Thymus (tissue), 11 donors: ENCODE results near the gene RBM47. TPM values are rescaled to one million over a fixed set of nuclear protein-coding genes. Genes with fewer than 3 reads are reported as not detected.

ENCODE experiments used
- DNase-seq, 9 donors: peaks; one replicate each; pipeline ENCODE4 v3.0.0-alpha.2; 2013; ENCODE audit warnings: low spot score in 9 of 9, low read depth in 6 of 9, missing footprints in 1 of 9
- H3K27ac ChIP-seq, 2 donors: one replicate each; pipeline ENCODE4 v1.5.1; 2013; ENCODE audit warnings: control low read depth in 1 of 2, low read depth in 1 of 2, low read length in 1 of 2, mild to moderate bottlenecking in 1 of 2, moderate library complexity in 1 of 2
- H3K27me3 ChIP-seq, 2 donors: one replicate each; pipeline ENCODE4 v1.5.1; 2013; ENCODE audit warnings: low read length in 1 of 2; ENCODE audit not compliant: control insufficient read depth in 2 of 2, insufficient read depth in 1 of 2
- H3K36me3 ChIP-seq, 2 donors: one replicate each; pipeline ENCODE4 v1.5.1; 2013; ENCODE audit warnings: low read length in 1 of 2, mild to moderate bottlenecking in 1 of 2, moderate library complexity in 1 of 2; ENCODE audit not compliant: control insufficient read depth in 2 of 2, insufficient read depth in 2 of 2
- H3K4me1 ChIP-seq, 2 donors: one replicate each; pipeline ENCODE4 v1.5.1; 2013; ENCODE audit warnings: low read length in 2 of 2; ENCODE audit not compliant: control insufficient read depth in 2 of 2, insufficient read depth in 2 of 2
- H3K4me3 ChIP-seq, 2 donors: one replicate each; pipeline ENCODE4 v1.5.1; 2013; ENCODE audit warnings: low read length in 2 of 2, control low read depth in 1 of 2, mild to moderate bottlenecking in 1 of 2
- H3K9me3 ChIP-seq, 2 donors: one replicate each; pipeline ENCODE4 v1.5.1; 2013; ENCODE audit warnings: low read length in 1 of 2, mild to moderate bottlenecking in 1 of 2; ENCODE audit not compliant: control insufficient read depth in 2 of 2, insufficient read depth in 1 of 2
- WGBS: extraction: QIAGEN DNeasy Blood & Tissue Kit; methylation state at CpG from one replicate; pipeline ENCODE4 v1.1.7; 2013; 5-methylcytosine and 5-hydroxymethylcytosine counted together
- polyA plus RNA-seq: library from polyadenylated mRNA; stranded (reverse); fragments of 200-250 nt; gene quantifications from one replicate; pipeline ENCODE4 v1.2.3, GENCODE V29; 2013
- total RNA-seq: library from RNA; stranded (reverse); fragments of 120-200 nt; gene quantifications from one replicate; pipeline ENCODE4 v1.2.4, GENCODE V29; 2013
- donor health status: healthy.

RBM47 gene
- total and polyA plus RNA-seq, 2 donors, result 7.9 to 13.1 TPM

DNA sequence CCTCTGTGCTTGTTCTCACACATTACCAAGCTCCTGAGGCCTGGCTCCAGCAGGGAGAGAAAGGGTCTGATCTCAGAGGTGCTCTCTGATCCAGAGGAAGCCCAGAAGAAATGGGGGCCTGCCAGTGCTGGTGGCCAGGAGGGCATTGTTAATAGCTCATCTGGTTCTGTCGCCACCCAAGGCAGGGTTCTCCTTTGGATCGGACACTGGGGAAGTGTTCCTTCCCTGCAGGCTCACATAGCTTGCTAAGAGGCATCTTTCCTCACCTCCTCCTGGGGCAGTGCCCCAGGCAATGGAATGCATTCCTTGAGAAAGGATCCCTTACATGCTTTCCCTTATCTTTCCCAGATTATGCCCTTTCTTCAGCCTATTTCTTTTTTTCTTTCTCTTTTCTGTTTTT is 53.8 kb downstream of the RBM47 start:
- Histone ChIP-seq H3K36me3 (no peaks in the 10 kb centered on the region), H3K9me3 (no peaks in the 10 kb centered on the region), H3K27me3 (no peaks in the 10 kb centered on the region), H3K4me3 (no peak overlapping the region), H3K27ac (peak overlapping the region in 1 of 2 donors; percentile 42), H3K4me1 (peaks cover 0 to 11% of the 10 kb centered on the region in 2 donors)
- WGBS, result 98% methylated on average over 2 of the region's 2 CpGs
- no peak for DNase-seq

DNA sequence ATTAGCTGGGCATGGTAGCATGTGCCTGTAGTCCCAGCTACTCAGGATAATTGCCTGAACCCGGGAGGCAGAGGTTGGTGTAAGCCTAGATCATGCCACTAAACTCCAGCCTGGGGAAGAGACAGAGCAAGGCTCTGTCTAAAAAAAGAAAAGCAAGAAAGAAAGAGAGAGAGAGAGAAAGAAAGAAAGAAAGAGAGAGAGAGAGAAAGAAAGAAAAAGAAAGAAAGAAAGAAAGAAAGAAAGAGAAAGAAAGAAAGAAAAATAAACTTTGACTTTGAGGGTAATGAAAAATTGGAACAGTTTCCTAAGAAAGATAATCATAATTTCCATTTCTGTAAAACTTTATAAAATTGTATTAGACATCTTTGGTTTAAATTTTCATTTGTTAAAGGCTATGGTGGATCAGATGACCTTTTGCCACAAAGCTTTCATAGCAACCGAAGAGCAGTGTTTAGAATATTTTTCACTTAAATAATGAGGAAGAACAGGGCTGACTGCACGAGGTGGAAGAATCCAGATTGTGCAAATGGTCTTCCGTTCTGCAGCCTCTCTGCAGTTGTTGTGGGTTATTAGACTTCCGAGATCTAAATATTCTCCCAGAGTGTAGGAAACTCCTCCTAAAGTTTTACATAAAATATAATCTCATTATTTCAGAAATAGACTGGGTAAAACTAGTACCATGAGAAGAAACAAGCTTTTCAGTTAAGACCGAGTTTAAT is 55.9 kb downstream of the RBM47 start:
- Histone ChIP-seq H3K27me3 (no peaks in the 10 kb centered on the region), H3K4me3 (no peak overlapping the region), H3K36me3 (no peaks in the 10 kb centered on the region), H3K4me1 (peaks cover 0 to 11% of the 10 kb centered on the region in 2 donors), H3K27ac (no peak overlapping the region), H3K9me3 (no peaks in the 10 kb centered on the region)
- WGBS, result 27% methylated on average over 6 of the region's 6 CpGs
- peak in 1 of 9 donors; percentile 28 for DNase-seq

DNA sequence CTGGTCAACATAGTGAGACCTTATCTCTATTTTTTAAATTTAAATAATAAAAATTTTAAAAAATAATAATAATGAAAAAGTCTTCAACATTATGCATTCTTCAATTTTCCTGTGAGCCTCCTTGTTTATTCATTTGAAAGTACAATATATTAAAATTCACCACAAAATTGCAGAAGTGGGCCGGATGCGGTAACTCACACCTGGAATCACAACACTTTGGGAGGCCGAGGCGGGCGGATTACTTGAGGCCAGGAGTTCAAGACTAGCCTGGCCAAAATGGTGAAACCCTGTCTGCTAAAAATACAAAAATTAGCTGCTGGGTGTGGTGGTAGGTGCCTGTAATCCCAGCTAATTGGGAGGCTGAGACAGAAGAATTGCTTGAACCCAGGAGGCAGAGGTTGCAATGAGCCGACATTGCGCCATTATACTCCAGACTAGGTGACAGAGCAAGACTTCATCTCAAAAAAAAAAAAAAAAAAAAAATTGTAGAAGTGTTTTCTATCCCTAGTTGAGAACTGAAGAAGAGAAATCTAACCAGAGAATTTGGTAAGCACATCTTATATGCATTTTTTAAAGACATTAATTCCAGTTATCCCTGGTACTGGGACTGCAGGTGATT is 56.9 kb downstream of the RBM47 start:
- no peak overlapping the region for H3K4me3 ChIP-seq

DNA sequence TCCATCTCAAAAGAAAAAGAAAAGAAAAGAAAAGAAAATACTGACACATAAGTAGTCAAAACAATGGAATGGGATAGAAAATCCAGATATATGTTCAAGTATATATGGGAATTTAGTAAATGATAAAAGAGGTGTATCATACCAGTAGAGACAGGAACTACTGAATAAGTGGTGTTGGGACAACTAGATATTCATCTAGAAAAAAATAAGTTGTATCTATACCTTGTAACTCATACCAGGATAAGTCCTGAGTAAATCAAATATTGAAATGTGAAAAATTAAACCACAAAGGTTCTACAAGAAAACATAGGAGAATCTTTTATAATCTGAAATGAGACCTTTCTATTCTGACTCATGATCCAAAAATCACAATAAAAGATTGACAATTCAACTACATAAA is 58.5 kb downstream of the RBM47 start:
- H3K4me1 ChIP-seq, result no peaks in the 10 kb centered on the region
- H3K27ac ChIP-seq, result no peak overlapping the region
- H3K36me3 ChIP-seq, result no peaks in the 10 kb centered on the region
- DNase-seq, result no peak
- H3K4me3 ChIP-seq, result no peak overlapping the region
- H3K27me3 ChIP-seq, result no peaks in the 10 kb centered on the region
- no peaks in the 10 kb centered on the region for H3K9me3 ChIP-seq

More for the DNA sequence above, 56.9 kb downstream of the RBM47 start:
- Histone ChIP-seq H3K36me3 (no peaks in the 10 kb centered on the region), H3K27ac (no peak overlapping the region), H3K4me1 (peaks cover 0 to 11% of the 10 kb centered on the region in 2 donors), H3K9me3 (no peaks in the 10 kb centered on the region), H3K27me3 (no peaks in the 10 kb centered on the region)
- WGBS, result 95% methylated on average over 7 of the region's 7 CpGs
- DNase-seq, result no peak

DNA sequence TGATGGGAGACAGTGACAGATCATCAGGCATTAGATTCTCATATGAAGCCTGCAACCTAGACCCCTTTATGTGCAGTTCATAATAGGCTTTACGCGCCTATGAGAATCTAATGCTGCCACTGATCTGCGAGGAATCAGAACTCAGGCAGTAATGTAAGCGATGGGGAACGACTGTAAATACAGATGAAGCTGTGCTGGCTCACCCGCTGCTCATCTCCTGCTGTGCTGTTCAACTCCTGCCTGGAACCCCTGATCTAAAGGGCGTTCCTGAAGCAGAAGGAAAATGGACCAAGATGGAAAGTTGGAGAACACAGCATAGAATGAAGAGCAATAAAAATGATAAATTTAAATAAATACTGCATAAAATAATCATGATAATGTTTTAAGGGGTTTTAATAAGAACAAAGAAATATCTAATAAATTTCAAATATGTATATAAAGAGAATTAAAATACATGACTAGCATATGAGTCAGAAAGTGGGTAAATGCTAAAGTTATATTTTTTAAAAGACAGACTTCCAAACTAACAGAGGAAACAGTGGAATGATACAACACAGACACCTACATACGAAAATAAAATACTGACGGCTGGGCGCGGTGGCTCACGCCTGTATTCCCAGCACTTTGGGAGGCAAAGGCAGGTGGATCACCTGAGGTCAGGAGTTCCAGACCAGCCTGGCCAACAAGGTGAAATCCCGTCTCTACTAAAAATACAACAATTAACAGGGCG is 59.2 kb downstream of the RBM47 start:
- no peak overlapping the region for H3K4me3 ChIP-seq
- H3K36me3 ChIP-seq, result no peaks in the 10 kb centered on the region
- no peak for DNase-seq
- H3K27me3 ChIP-seq, result no peaks in the 10 kb centered on the region
- 98% methylated on average over 14 of the region's 14 CpGs for WGBS
- H3K9me3 ChIP-seq, result no peaks in the 10 kb centered on the region
- no peak overlapping the region for H3K27ac ChIP-seq
- no peaks in the 10 kb centered on the region for H3K4me1 ChIP-seq

DNA sequence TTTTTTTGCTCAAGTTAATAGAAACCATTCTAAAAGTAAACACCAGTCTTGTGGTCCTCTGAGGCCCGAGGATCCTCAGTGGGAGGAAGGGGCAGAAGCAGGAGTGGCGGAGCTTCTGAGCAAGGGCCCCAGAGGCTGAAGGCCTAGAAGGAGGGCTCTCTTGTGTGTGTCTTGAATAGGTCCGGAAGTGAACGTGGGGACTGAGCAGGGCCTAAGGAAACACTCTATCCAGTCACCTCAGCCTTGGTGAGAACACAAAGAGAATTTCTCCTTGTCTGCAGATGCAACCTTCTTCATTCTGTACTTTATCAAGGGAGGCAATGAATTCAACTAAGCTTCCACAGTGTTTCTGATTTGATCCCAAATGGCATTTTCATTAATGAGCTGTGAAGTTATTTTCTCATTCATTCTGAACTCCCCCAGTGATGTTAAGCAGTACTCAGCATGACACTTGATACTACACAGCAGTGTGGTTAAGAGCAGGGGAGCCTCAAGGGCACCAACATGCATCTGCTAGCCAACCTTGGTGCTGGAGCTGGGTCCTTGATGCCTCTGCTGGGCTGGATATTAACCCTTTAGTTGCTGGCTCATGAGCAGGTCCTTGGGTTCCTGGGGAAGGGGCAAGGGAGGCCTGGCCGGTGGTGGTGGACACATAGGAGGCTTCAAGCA is 64.7 kb downstream of the RBM47 start:
- WGBS, result 75% methylated on average over 5 of the region's 5 CpGs
- DNase-seq, result peak in 1 of 9 donors; percentile 31
- H3K27me3 ChIP-seq, result no peaks in the 10 kb centered on the region
- no peaks in the 10 kb centered on the region for H3K36me3 ChIP-seq
- no peaks in the 10 kb centered on the region for H3K9me3 ChIP-seq
- H3K27ac ChIP-seq, result no peak overlapping the region
- no peak overlapping the region for H3K4me3 ChIP-seq
- H3K4me1 ChIP-seq, result no peaks in the 10 kb centered on the region

DNA sequence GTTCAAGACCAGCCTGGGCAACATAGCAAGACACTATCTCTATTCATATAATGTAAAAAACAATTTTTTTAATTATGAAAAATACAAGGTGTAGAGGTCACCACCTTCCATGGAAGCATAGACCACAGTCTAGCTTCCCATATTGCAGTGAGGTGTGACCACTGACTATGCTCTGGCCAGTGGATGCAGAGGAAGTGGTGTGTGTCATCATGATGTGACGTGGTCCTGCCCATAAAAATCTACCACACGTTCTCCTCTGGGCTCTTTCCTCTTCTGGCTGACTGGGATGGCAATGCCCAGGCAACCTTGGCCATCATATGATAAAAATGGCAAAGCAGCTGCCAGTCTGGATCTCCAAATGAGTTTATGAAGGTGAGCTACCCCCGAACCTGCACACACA is 65.7 kb downstream of the RBM47 start:
- WGBS, result 87% methylated on average over 3 of the region's 3 CpGs
- no peak overlapping the region for H3K27ac ChIP-seq
- DNase-seq, result no peak
- no peaks in the 10 kb centered on the region for H3K9me3 ChIP-seq
- no peaks in the 10 kb centered on the region for H3K4me1 ChIP-seq
- no peak overlapping the region for H3K4me3 ChIP-seq
- no peaks in the 10 kb centered on the region for H3K36me3 ChIP-seq
- no peaks in the 10 kb centered on the region for H3K27me3 ChIP-seq

DNA sequence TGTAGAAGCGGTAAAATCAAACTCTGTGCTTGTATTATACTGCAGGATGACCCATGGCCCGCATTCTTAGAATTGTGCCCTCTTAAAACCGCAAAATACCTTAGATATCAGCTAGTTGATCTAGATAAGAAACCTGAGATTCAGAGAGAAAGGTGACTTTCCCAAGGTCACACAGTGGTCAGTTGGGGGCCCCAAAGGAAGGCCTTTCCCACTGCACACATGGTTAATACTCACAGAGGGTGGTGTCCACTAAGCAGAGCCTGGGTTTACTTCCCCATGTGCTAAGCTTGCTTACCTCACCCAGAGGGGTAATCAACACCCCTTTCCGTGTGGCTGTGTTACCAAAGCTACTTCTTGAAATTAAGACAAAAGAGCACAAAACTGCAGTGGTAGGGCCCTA is 66.3 kb downstream of the RBM47 start:
- Histone ChIP-seq H3K4me1 (no peaks in the 10 kb centered on the region), H3K9me3 (no peaks in the 10 kb centered on the region), H3K27me3 (no peaks in the 10 kb centered on the region), H3K4me3 (no peak overlapping the region), H3K36me3 (no peaks in the 10 kb centered on the region), H3K27ac (no peak overlapping the region)
- DNase-seq, result no peak
- WGBS, result 98% methylated on average over 4 of the region's 4 CpGs

DNA sequence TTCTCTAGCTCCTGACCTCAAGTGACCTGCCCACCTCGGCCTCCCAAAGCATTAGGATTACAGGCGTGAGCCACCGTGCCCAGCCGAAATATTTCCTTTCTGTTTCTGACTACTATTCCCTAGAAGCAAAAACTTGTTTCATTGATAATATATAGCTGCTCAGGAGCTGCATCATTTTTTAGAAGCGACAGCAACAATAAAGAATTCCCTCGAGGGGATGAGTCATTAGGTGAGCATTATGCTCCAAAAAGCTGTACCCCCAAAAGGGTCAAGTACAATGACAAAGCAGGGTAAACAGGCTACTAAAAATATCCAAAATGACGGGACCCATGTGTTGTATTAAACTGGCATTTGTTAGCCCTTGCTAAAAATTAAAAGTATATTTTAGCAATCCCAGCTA is 67.0 kb downstream of the RBM47 start:
- no peaks in the 10 kb centered on the region for H3K4me1 ChIP-seq
- H3K27ac ChIP-seq, result no peak overlapping the region
- H3K27me3 ChIP-seq, result no peaks in the 10 kb centered on the region
- H3K9me3 ChIP-seq, result no peaks in the 10 kb centered on the region
- H3K4me3 ChIP-seq, result no peak overlapping the region
- no peak for DNase-seq
- WGBS, result 98% methylated on average over 7 of the region's 7 CpGs
- H3K36me3 ChIP-seq, result no peaks in the 10 kb centered on the region
